ENCODE data around the gene TSPAN19. TPM values are rescaled to one million over a fixed set of nuclear protein-coding genes. Genes with fewer than 3 reads are reported as not detected.

Gene TSPAN19
- total and polyA plus RNA-seq, 2 of the 8 experiments (the other 6 are each of a cell fraction or from before 2014, with no cell fraction given) = 0.09 TPM; not detected in 1

DNA sequence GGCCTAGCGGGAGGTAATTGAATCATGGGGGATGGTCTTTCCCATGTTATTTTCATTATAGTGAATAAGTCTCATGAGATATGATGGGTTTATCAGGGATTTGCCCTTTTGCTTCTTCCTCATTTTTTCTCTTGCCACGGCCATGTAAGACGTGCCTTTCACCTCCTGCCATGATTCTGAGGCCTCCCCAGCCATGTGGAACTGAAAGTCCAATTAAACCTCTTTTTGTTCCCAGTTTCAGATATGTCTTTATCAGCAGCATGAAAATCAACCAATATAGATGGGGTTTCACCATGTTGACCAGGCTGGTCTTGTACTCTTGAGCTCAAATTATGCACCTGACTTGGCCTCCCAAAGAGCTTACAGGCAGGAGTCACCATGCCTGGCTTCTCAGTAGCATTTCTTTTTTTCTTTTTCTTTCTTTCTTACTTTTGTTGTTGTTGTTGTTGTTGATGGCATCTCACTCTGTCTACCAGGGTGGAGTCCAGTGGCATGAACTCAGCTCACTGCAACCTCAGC lies 33.2 kb downstream of the TSPAN19 start:
- POLR2A ChIA-PET (ENCODE audit: partially characterized antibody) = interaction anchor here (0.7 kb wide), 1 partner anchor 14 kb away, joined by 4 read pairs; no protein-coding TSS in a partner anchor
- Histone ChIP-seq H4K91ac (replicated peaks; ENCODE audit: insufficient read length, low read length) (no peak overlapping the region), H2BK120ac (replicated peaks; ENCODE audit: low read depth, low read length) (peak overlapping the region; percentile 7), H2BK5ac (ENCODE audit: low read depth, low read length) (0 out of 2 replicates have a peak overlapping the region, but pooled peaks have one; percentile 57), H2BK12ac (ENCODE audit: low read depth, low read length) (no peak overlapping the region), H3K18ac (ENCODE audit: extremely low read depth, low read length) (0 out of 2 replicates have a peak overlapping the region, but pooled peaks have one; percentile 28), H4K5ac (ENCODE audit: insufficient read length, low read depth, low read length) (no peak overlapping the region), H3K23me2 (ENCODE audit: low read depth, low read length) (no peaks in the 10 kb centered on the region), H3K4me2 (ENCODE audit: insufficient read depth in 1 of 2, low read depth in 2 of 2, low read length in 2 of 2) (no peak overlapping the region), H3K56ac (replicated peaks; ENCODE audit: insufficient read length, low read depth, low read length) (no peak overlapping the region), H3K4me1 (replicated peaks in 1 of 4; ENCODE audit: control insufficient read depth in 3 of 4, insufficient read depth in 4 of 4, low read length in 3 of 4) (peaks cover 2 to 8% (median 3%) of the 10 kb centered on the region in 4 experiments; a peak in 6 of 7 replicates), H2AFZ (ENCODE audit: low read length) (no peak overlapping the region), H3K4ac (replicated peaks; ENCODE audit: insufficient read length, low read depth, low read length) (no peak overlapping the region), H3K9me3 (ENCODE audit: insufficient read depth in 2 of 2, low read depth in 1 of 2, low read length in 1 of 2) (no peaks in the 10 kb centered on the region), H3K23ac (ENCODE audit: insufficient read length) (no peak overlapping the region), H3K4me3 (ENCODE audit: extremely low read depth in 1 of 4, insufficient read depth in 2 of 4, low read depth in 3 of 4, low read length in 4 of 4) (no peak overlapping the region), H2BK15ac (ENCODE audit: low read length) (no peak overlapping the region), H3K36me3 (ENCODE audit: control insufficient read depth in 2 of 4, insufficient read depth in 4 of 4, low read length in 3 of 4) (no peaks in the 10 kb centered on the region), H2BK20ac (ENCODE audit: low read length) (no peak overlapping the region), H3K79me2 (ENCODE audit: control insufficient read depth in 1 of 2, insufficient read depth in 2 of 2, low read length in 2 of 2) (no peaks in the 10 kb centered on the region), H4K20me1 (replicated peaks in 1 of 2; ENCODE audit: control insufficient read depth in 1 of 2, insufficient read depth in 2 of 2, low read length in 2 of 2) (no peaks in the 10 kb centered on the region), H4K8ac (ENCODE audit: extremely low read depth, insufficient read depth, low read length) (no peak overlapping the region), H2AK5ac (ENCODE audit: low read depth, low read length) (no peak overlapping the region), H3K27me3 (replicated peaks in 1 of 4; ENCODE audit: control insufficient read depth in 3 of 4, extremely low read depth in 1 of 4, insufficient read depth in 3 of 4, low read length in 3 of 4) (no peaks in the 10 kb centered on the region), H3K9ac (replicated peaks in 1 of 4; ENCODE audit: extremely low read depth in 1 of 4, low read depth in 3 of 4, low read length in 3 of 4) (no peak overlapping the region), H3K79me1 (ENCODE audit: low read depth, low read length) (no peaks in the 10 kb centered on the region), H3K27ac (ENCODE audit: low read depth, low read length) (no peak overlapping the region), H3K14ac (ENCODE audit: insufficient read length) (no peak overlapping the region)
- CTCF ChIA-PET (ENCODE audit: partially characterized antibody) = interaction anchor here (1.0 to 1.3 kb wide), 2 partner anchors 26 to 43 kb away, joined by 4 read pairs; no protein-coding TSS in a partner anchor
- DNase-seq (ENCODE audit: low read depth in 1 of 2, low spot score in 2 of 2) (no peak), FAIRE-seq (no peak)
- WGBS, 2 experiments (ENCODE audit: extremely low coverage in 1 of 2, insufficient coverage in 1 of 2, insufficient read length in 1 of 2, insufficient replicate concordance in 2 of 2, low coverage in 1 of 2, low lambda C conversion rate in 2 of 2, missing lambda C conversion rate in 1 of 2) = 93% methylated on average over 3 of the region's 3 CpGs; no CpG with 5 or more reads in 1 of the 2 experiments
- TF ChIP-seq RNF2 (IDR thresholded peaks at IDR 0.05; ENCODE audit: borderline replicate concordance, low read depth, low read length, missing control alignments, poor library complexity, severe bottlenecking) = no peak
- no peak for TF ChIP-seq BACH1 (IDR thresholded peaks at IDR 0.05; ENCODE audit: low read length)
- TF ChIP-seq POLR2A (IDR thresholded peaks at IDR 0.05; ENCODE audit: control extremely low read depth in 1 of 2, low read depth in 2 of 2, low read length in 2 of 2) = no peak
- TF ChIP-seq TEAD4 (IDR thresholded peaks at IDR 0.05; ENCODE audit: low read depth, low read length) = no peak
- no peak for TF ChIP-seq SP2 (IDR thresholded peaks at IDR 0.05; ENCODE audit: low read length)
- TF ChIP-seq POU5F1 (IDR thresholded peaks at IDR 0.05; ENCODE audit: low read depth, low read length) = no peak
- TF ChIP-seq MAFK (IDR thresholded peaks at IDR 0.05; ENCODE audit: low read depth, low read length) = no peak
- TF ChIP-seq, protein P1, sequence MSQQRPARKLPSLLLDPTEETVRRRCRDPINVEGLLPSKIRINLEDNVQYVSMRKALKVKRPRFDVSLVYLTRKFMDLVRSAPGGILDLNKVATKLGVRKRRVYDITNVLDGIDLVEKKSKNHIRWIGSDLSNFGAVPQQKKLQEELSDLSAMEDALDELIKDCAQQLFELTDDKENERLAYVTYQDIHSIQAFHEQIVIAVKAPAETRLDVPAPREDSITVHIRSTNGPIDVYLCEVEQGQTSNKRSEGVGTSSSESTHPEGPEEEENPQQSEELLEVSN (IDR thresholded peaks at IDR 0.05) = no peak
- no peak for TF ChIP-seq SP4 (IDR thresholded peaks at IDR 0.05; ENCODE audit: low read length)
- no peak for TF ChIP-seq JUN (IDR thresholded peaks at IDR 0.05; ENCODE audit: low read depth, low read length)
- TF ChIP-seq RAD21 (IDR thresholded peaks at IDR 0.05 in 1 of 2, conservative IDR thresholded peaks at IDR 0.05 in 1 of 2; ENCODE audit: low read depth in 2 of 2, low read length in 2 of 2) = no peak
- no peak for TF ChIP-seq TCF12 (IDR thresholded peaks at IDR 0.05; ENCODE audit: low read depth, low read length)

All from H1 (cell line).